ENCODE results near the gene ABCB1.
"Not testable (repeated sequence)": the region's sequence is repeated elsewhere in the genome, so short reads cannot be mapped to it uniquely, and the experiment has no call there.

The ABCB1 gene

DNA sequence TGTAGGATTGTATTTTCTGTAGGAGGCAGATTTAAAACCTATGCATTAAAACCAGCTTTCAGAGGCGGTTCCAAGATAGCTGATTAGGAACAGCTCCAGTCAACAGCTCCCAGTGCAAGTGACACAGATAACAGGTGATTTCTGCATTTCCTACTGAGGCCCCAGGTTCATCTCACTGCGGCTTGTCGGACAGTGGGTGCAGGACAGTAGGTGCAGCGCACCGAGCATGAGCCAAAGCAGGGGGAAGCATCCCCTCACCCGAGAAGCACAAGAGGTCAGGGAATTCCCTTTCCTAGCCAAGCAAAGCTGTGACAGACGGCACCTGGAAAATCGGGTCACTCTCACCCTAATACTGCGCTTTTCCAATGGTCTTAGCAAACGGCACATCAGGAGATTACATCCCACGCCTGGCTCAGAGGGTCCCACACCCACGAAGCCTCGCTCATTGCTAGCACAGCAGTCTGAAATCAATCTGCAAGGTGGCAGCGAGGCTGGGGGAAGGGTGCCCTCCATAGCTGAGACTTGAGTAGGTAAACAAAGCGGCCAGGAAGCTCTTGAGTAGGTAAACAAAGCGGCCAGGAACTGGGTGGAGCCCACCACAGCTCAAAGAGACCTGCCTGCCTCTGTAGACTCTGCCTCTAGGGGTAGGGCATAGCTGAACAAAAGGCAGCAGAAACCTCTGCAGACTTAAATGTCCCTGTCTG, 135.7 kb downstream of the ABCB1 start:
- DNase-seq = not testable (repeated sequence)

- no peak for DNase-seq
These were observed 136.7 kb downstream of the ABCB1 start for GRCh38 chr7:87463982-87464381.

DNA sequence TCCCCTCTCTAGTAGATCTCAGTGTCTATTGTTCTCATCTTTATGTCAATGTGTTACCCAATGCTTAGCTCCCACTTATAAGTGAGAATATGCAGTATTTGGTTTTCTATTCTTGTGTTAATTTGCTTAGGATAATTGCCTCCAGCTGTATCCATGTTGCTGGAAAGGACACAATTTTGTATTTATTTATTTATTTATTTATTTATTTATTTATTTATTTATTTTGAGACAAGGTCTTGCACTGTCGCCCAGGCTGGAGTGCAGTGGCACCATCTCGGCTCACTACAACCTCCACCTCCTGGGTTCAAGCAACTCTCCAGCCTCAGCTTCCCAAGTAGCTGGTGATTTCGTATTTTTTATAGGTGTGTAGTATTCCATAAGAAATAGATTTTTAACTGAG, 140.2 kb downstream of the ABCB1 start:
- DNase-seq = not testable (repeated sequence)

GRCh38 chr7:87459941-87460340, 140.7 kb downstream of the ABCB1 start:
- no peak for DNase-seq

- DNase-seq = no peak
These were observed 142.5 kb downstream of the ABCB1 start for GRCh38 chr7:87458148-87458547.

GRCh38 chr7:87456247-87456646, 144.4 kb downstream of the ABCB1 start:
- DNase-seq = no peak
